HFFc6 (cell line): ENCODE results near the gene CERS1. TPM values are rescaled to one million over a fixed set of nuclear protein-coding genes. Genes with fewer than 3 reads are reported as not detected.

Experiments
- DNase-seq: peaks from one replicate; pipeline ENCODE4 v3.0.0-alpha.2; 2018
- H3K27ac Mint-ChIP-seq: 2 replicates; pipeline ENCODE4 v1.8.0; 2020; ENCODE audit warnings: mild to moderate bottlenecking, mixed read lengths
- H3K27me3 Mint-ChIP-seq: 2 replicates; pipeline ENCODE4 v1.8.0; 2021; ENCODE audit warnings: mild to moderate bottlenecking, moderate library complexity, mixed read lengths; ENCODE audit not compliant: insufficient read depth
- H3K36me3 Mint-ChIP-seq: 2 replicates; pipeline ENCODE4 v1.8.0; 2021; ENCODE audit warnings: low read depth, mixed read lengths
- H3K4me1 Mint-ChIP-seq: 2 replicates; pipeline ENCODE4 v1.8.0; 2020; ENCODE audit warnings: low read depth, mixed read lengths
- H3K4me3 Mint-ChIP-seq: 2 replicates; pipeline ENCODE4 v1.8.0; 2020; ENCODE audit warnings: mild to moderate bottlenecking, moderate library complexity, mixed read lengths
- H3K9me3 Mint-ChIP-seq: 2 replicates; pipeline ENCODE4 v1.8.0; 2020; ENCODE audit warnings: mild to moderate bottlenecking, mixed read lengths
- CTCF ChIP-seq: fragments of 200-600 bp; sonication (generic); IDR thresholded peaks from 2 replicates; pipeline ENCODE4 v1.5.0; 2021; ENCODE audit warnings: antibody characterized with exemption, mild to moderate bottlenecking
- long read RNA-seq: library from polyadenylated mRNA; unstranded; transcript quantifications from one replicate; pipeline ENCODE4 v2.0.0, GENCODE V29; 2019
- total RNA-seq, 6 experiments: library from RNA; stranded (reverse); fragmentation: NEBNext Ultra II Directional; extraction: Animal tissue kit (Norgen Biotek cat#: 25700); gene quantifications; 2 replicates in 1 of 6; 3 replicates in 5 of 6; pipeline ENCODE4 v1.2.3, GENCODE V29; 2021

Gene CERS1
- 1 to 10 TPM in 5 of 6 experiments, under 1 TPM in 1; 0.96 to 2.1 (median 1.3) TPM for total RNA-seq
- long read RNA-seq: 0 reads

- Mint-ChIP-seq H3K9me3 (no peaks in the 10 kb centered on the region), H3K27me3 (peaks cover 14% of the 10 kb centered on the region), H3K4me3 (peak within 1 kb of the TSS; percentile 83), H3K4me1 (no peaks in the 10 kb centered on the region), H3K36me3 (no peaks in the 10 kb centered on the region), H3K27ac (no peak within 1 kb of the TSS)
- DNase-seq: no peak
- TF ChIP-seq CTCF: no peak
Observed at GRCh38 chr19:18895824-18896341, at the start of gene CERS1. TSS of gene CERS1 (minus strand) at chr19:18896158. CDS start at chr19:18896072, 86 bp downstream.

GRCh38 chr19:18945297-18945696 is 49.3 kb upstream of the CERS1 start:
- H3K36me3 Mint-ChIP-seq: peaks cover 11% of the 10 kb centered on the region

GRCh38 chr19:18943465-18943864 is 47.5 kb upstream of the CERS1 start:
- Mint-ChIP-seq H3K36me3 (peaks cover 11% of the 10 kb centered on the region), H3K9me3 (no peaks in the 10 kb centered on the region), H3K4me1 (peaks cover 21% of the 10 kb centered on the region), H3K27me3 (peaks cover 3% of the 10 kb centered on the region), H3K4me3 (no peak overlapping the region), H3K27ac (no peak overlapping the region)
- DNase-seq: no peak
- no peak for TF ChIP-seq CTCF

More at GRCh38 chr19:18945297-18945696, 49.3 kb upstream of the CERS1 start:
- H3K4me1 Mint-ChIP-seq: peaks cover 9% of the 10 kb centered on the region
- no peak for DNase-seq
- peaks cover 1% of the 10 kb centered on the region; the same call in 1 of the 2 replicates for H3K27me3 Mint-ChIP-seq
- no peak for TF ChIP-seq CTCF
- H3K9me3 Mint-ChIP-seq: no peaks in the 10 kb centered on the region
- H3K4me3 Mint-ChIP-seq: no peak overlapping the region
- no peak overlapping the region for H3K27ac Mint-ChIP-seq

- no peak overlapping the region for H3K27ac Mint-ChIP-seq
- H3K27me3 Mint-ChIP-seq: peaks cover 2% of the 10 kb centered on the region; the same call in 1 of the 2 replicates
- peaks cover 21% of the 10 kb centered on the region for H3K4me1 Mint-ChIP-seq
- DNase-seq: no peak
- H3K9me3 Mint-ChIP-seq: no peaks in the 10 kb centered on the region
- no peak overlapping the region for H3K4me3 Mint-ChIP-seq
- H3K36me3 Mint-ChIP-seq: peaks cover 13% of the 10 kb centered on the region
- no peak for TF ChIP-seq CTCF
Observed at GRCh38 chr19:18942692-18943091, 46.7 kb upstream of the CERS1 start.

- Mint-ChIP-seq H3K4me3 (peak overlapping the region; percentile 85), H3K27ac (peak overlapping the region; percentile 74)
Observed at GRCh38 chr19:18941628-18942354, 45.8 kb upstream of the CERS1 start.

More at GRCh38 chr19:18941628-18942354, 45.8 kb upstream of the CERS1 start:
- TF ChIP-seq CTCF: no peak; the same call in 1 of the 2 replicates
- peaks cover 2% of the 10 kb centered on the region; the same call in 1 of the 2 replicates for H3K27me3 Mint-ChIP-seq
- H3K9me3 Mint-ChIP-seq: no peaks in the 10 kb centered on the region
- H3K4me1 Mint-ChIP-seq: peaks cover 21% of the 10 kb centered on the region
- H3K36me3 Mint-ChIP-seq: peaks cover 15% of the 10 kb centered on the region
- DNase-seq: no peak
